PFSK-1 (cell line): Measurements from ENCODE around the gene OSBPL2.

Source experiments
- FOXP2 ChIP-seq: optimal IDR thresholded peaks from 2 replicates; pipeline ENCODE3; 2011; ENCODE audit warnings: borderline replicate concordance, control low read depth, inconsistent platforms; ENCODE audit not compliant: insufficient read depth; ENCODE audit errors: extremely low read length, extremely low read depth
- POLR2AphosphoS5 ChIP-seq: IDR thresholded peaks from 2 replicates; pipeline ENCODE4 v1.6.1; 2012; ENCODE audit warnings: low read depth, mild to moderate bottlenecking, control low read depth, low read length, moderate library complexity
- REST ChIP-seq, 2 experiments: IDR thresholded peaks; 2 replicates each; pipeline versions ENCODE4 v1.6.1 to v1.8.0; 2011 to 2012; ENCODE audit warnings: low read depth in 2 of 2, low read length in 2 of 2, control low read depth in 1 of 2, inconsistent platforms in 1 of 2, mild to moderate bottlenecking in 1 of 2, moderate library complexity in 1 of 2; ENCODE audit not compliant: insufficient read depth in 1 of 2
- TAF1 ChIP-seq: IDR thresholded peaks from 2 replicates; pipeline ENCODE4 v1.6.1; 2012; ENCODE audit warnings: low read length, control low read depth, borderline replicate concordance; ENCODE audit not compliant: insufficient read depth

GRCh38 chr20:62225820-62226635 is 12.3 kb upstream of the OSBPL2 start:
- TF ChIP-seq POLR2AphosphoS5 (no peak), TAF1 (no peak), FOXP2 (no peak), REST (IDR thresholded peaks at IDR 0.05; ENCODE audit: insufficient read depth in 1 of 2, low read depth in 2 of 2, low read length in 2 of 2) (no peak)
